Glutamatergic neuron (in vitro differentiated cells): ENCODE results near the gene NRARP. TPM values are rescaled to one million over a fixed set of nuclear protein-coding genes. Genes with fewer than 3 reads are reported as not detected.

Experiments used
- DNase-seq: peaks from one replicate; pipeline ENCODE4 v3.0.0; 2022
- H3K27ac Mint-ChIP-seq: one replicate; pipeline ENCODE4 v1.8.0; 2020; ENCODE audit warnings: mild to moderate bottlenecking, mixed read lengths, inconsistent platforms; ENCODE audit not compliant: unreplicated experiment
- H3K27me3 Mint-ChIP-seq: one replicate; pipeline ENCODE4 v1.8.0; 2020; ENCODE audit warnings: mild to moderate bottlenecking, moderate library complexity, mixed read lengths, inconsistent platforms; ENCODE audit not compliant: unreplicated experiment
- H3K36me3 Mint-ChIP-seq: one replicate; pipeline ENCODE4 v1.8.0; 2020; ENCODE audit warnings: mild to moderate bottlenecking, mixed read lengths, inconsistent platforms; ENCODE audit not compliant: unreplicated experiment
- H3K4me1 Mint-ChIP-seq: one replicate; pipeline ENCODE4 v1.8.0; 2020; ENCODE audit warnings: mild to moderate bottlenecking, low read depth, mixed read lengths, inconsistent platforms; ENCODE audit not compliant: unreplicated experiment
- H3K4me3 Mint-ChIP-seq: one replicate; pipeline ENCODE4 v1.8.0; 2020; ENCODE audit warnings: mild to moderate bottlenecking, mixed read lengths, inconsistent platforms; ENCODE audit not compliant: unreplicated experiment
- H3K9me3 Mint-ChIP-seq: one replicate; pipeline ENCODE4 v1.8.0; 2020; ENCODE audit warnings: mild to moderate bottlenecking, moderate library complexity, mixed read lengths, inconsistent platforms; ENCODE audit not compliant: unreplicated experiment
- CTCF ChIP-seq: fragments of 200-600 bp; sonication (generic); IDR thresholded peaks from one replicate; pipeline ENCODE4 v1.5.0; 2021; ENCODE audit not compliant: partially characterized antibody, unreplicated experiment
- total RNA-seq: library from RNA; stranded (reverse); fragmentation: NEBNext Ultra II Directional; extraction: Animal tissue kit (Norgen Biotek cat#: 25700); gene quantifications from one replicate; pipeline ENCODE4 v1.2.1, GENCODE V29; 2021; ENCODE audit not compliant: unreplicated experiment

NRARP gene
- total RNA-seq, 1 donor from 2014 or later, result 15.2 TPM

- no peak for TF ChIP-seq CTCF
- no peak for DNase-seq
- H3K9me3 Mint-ChIP-seq, result peaks cover 10% of the 10 kb centered on the region
- no peak overlapping the region for H3K4me3 Mint-ChIP-seq
- peak overlapping the region; percentile 28 for H3K27ac Mint-ChIP-seq
- peaks cover 9% of the 10 kb centered on the region for H3K27me3 Mint-ChIP-seq
- no peaks in the 10 kb centered on the region for H3K36me3 Mint-ChIP-seq
- peaks cover 17% of the 10 kb centered on the region for H3K4me1 Mint-ChIP-seq
These were observed 31.0 kb downstream of the NRARP start for GRCh38 chr9:137270929-137271695.

- no peak for DNase-seq
- Mint-ChIP-seq H3K9me3 (peaks cover 4% of the 10 kb centered on the region), H3K27ac (no peak overlapping the region), H3K4me1 (peaks cover 3% of the 10 kb centered on the region), H3K4me3 (no peak overlapping the region), H3K27me3 (peaks cover 5% of the 10 kb centered on the region), H3K36me3 (no peaks in the 10 kb centered on the region)
- no peak for TF ChIP-seq CTCF
These were observed 32.8 kb downstream of the NRARP start for GRCh38 chr9:137269231-137269772.

GRCh38 chr9:137268538-137269201 is 33.4 kb downstream of the NRARP start:
- H3K4me1 Mint-ChIP-seq, result no peaks in the 10 kb centered on the region
- no peak for TF ChIP-seq CTCF
- H3K27ac Mint-ChIP-seq, result no peak overlapping the region
- DNase-seq, result no peak
- no peak overlapping the region for H3K4me3 Mint-ChIP-seq
- H3K27me3 Mint-ChIP-seq, result peaks cover 5% of the 10 kb centered on the region
- H3K36me3 Mint-ChIP-seq, result no peaks in the 10 kb centered on the region
- peaks cover 4% of the 10 kb centered on the region for H3K9me3 Mint-ChIP-seq

GRCh38 chr9:137267933-137268355 is 34.1 kb downstream of the NRARP start:
- DNase-seq, result no peak
- no peak overlapping the region for H3K27ac Mint-ChIP-seq
- H3K9me3 Mint-ChIP-seq, result peaks cover 4% of the 10 kb centered on the region
- no peaks in the 10 kb centered on the region for H3K4me1 Mint-ChIP-seq
- H3K27me3 Mint-ChIP-seq, result peaks cover 5% of the 10 kb centered on the region
- H3K4me3 Mint-ChIP-seq, result no peak overlapping the region
- no peak for TF ChIP-seq CTCF
- H3K36me3 Mint-ChIP-seq, result no peaks in the 10 kb centered on the region
